Osteoblast (primary cell): ENCODE results near the gene CYP2S1. TPM values are rescaled to one million over a fixed set of nuclear protein-coding genes. Genes with fewer than 3 reads are reported as not detected.
A peak's percentile ranks its signal among the peaks of the same experiment; 100 is the strongest.

Source experiments
- DNase-seq: peaks from one replicate; pipeline ENCODE4 v3.0.0; 2011; ENCODE audit warnings: low spot score, mixed read lengths; ENCODE audit not compliant: insufficient read length; ENCODE audit errors: missing footprints
- H2AFZ ChIP-seq: 2 replicates; pipeline ENCODE4 v1.6.0; 2011; ENCODE audit warnings: mild to moderate bottlenecking, low read length
- H3K27ac ChIP-seq: 2 replicates; pipeline ENCODE4 v1.5.1; 2011; ENCODE audit warnings: mild to moderate bottlenecking, low read depth, low read length, moderate library complexity
- H3K27me3 ChIP-seq: 2 replicates; pipeline ENCODE4 v1.6.0; 2012; ENCODE audit warnings: mild to moderate bottlenecking, control low read depth, inconsistent platforms, low read length, moderate library complexity; ENCODE audit not compliant: insufficient read depth
- H3K36me3 ChIP-seq: 2 replicates; pipeline ENCODE4 v1.5.1; 2011; ENCODE audit warnings: mild to moderate bottlenecking, low read length, control low read depth, moderate library complexity; ENCODE audit not compliant: insufficient read depth
- H3K4me1 ChIP-seq: 2 replicates; pipeline ENCODE4 v1.5.1; 2011; ENCODE audit warnings: mild to moderate bottlenecking, low read length, control low read depth, moderate library complexity; ENCODE audit not compliant: insufficient read depth
- H3K4me2 ChIP-seq: 2 replicates; pipeline ENCODE4 v1.6.0; 2011; ENCODE audit warnings: mild to moderate bottlenecking, low read length; ENCODE audit not compliant: insufficient read depth
- H3K4me3 ChIP-seq: fragments of 200-600 bp; sonication (generic); 3 replicates; pipeline ENCODE4 v1.5.1; 2012; ENCODE audit warnings: mild to moderate bottlenecking, low read length, inconsistent platforms; ENCODE audit not compliant: insufficient read depth
- H3K79me2 ChIP-seq: 2 replicates; pipeline ENCODE4 v1.6.0; 2012; ENCODE audit warnings: mild to moderate bottlenecking, low read length, control low read depth, inconsistent platforms; ENCODE audit not compliant: insufficient read depth
- H3K9me3 ChIP-seq: 2 replicates; pipeline ENCODE4 v1.5.1; 2011; ENCODE audit warnings: low read depth, low read length, control low read depth
- H4K20me1 ChIP-seq: 2 replicates; pipeline ENCODE4 v1.6.0; 2012; ENCODE audit warnings: mild to moderate bottlenecking, low read length, control low read depth; ENCODE audit not compliant: insufficient read depth
- total RNA-seq: library from RNA; depleted of rRNA; stranded (reverse); fragments of >200 nt; gene quantifications from 2 replicates; pipeline ENCODE4 v1.2.3, GENCODE V29; 2012
- TF ChIP-seq, protein P1 (sequence below): IDR thresholded peaks from 2 replicates; pipeline ENCODE4 v1.5.1; 2011; ENCODE audit warnings: mild to moderate bottlenecking, low read depth, low read length, moderate library complexity; ENCODE audit errors: extremely low read depth

Gene CYP2S1
- total RNA-seq, 1 donor: not detected

DNA sequence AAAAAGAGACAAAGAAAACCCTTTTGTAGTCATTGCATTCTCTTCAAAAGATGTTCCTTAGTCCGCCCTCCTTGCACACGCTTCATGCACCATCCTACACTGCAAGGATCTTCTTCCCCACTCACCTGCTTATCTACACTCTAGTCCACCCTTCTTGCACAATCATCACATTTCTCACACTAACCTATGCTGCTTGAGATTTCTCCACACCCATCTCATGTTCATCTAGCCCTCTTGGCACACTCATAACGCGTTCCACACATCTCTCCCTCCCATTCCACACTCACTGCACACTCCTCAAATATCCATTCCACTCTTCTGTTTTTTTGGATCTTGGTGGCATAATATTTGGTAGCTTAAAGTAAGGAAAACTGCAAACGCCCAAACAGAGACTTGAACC is 48.8 kb downstream of the CYP2S1 start:
- Histone ChIP-seq H3K4me3 (no peak overlapping the region), H3K27ac (no peak overlapping the region), H3K36me3 (peaks cover 98% of the 10 kb centered on the region), H4K20me1 (peaks cover 23% of the 10 kb centered on the region), H3K27me3 (no peaks in the 10 kb centered on the region), H3K4me2 (no peak overlapping the region), H3K4me1 (no peaks in the 10 kb centered on the region), H3K9me3 (no peaks in the 10 kb centered on the region), H2AFZ (no peak overlapping the region), H3K79me2 (peaks cover 67% of the 10 kb centered on the region)
- TF ChIP-seq, protein P1, sequence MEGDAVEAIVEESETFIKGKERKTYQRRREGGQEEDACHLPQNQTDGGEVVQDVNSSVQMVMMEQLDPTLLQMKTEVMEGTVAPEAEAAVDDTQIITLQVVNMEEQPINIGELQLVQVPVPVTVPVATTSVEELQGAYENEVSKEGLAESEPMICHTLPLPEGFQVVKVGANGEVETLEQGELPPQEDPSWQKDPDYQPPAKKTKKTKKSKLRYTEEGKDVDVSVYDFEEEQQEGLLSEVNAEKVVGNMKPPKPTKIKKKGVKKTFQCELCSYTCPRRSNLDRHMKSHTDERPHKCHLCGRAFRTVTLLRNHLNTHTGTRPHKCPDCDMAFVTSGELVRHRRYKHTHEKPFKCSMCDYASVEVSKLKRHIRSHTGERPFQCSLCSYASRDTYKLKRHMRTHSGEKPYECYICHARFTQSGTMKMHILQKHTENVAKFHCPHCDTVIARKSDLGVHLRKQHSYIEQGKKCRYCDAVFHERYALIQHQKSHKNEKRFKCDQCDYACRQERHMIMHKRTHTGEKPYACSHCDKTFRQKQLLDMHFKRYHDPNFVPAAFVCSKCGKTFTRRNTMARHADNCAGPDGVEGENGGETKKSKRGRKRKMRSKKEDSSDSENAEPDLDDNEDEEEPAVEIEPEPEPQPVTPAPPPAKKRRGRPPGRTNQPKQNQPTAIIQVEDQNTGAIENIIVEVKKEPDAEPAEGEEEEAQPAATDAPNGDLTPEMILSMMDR: no peak
- no peak for DNase-seq

DNA sequence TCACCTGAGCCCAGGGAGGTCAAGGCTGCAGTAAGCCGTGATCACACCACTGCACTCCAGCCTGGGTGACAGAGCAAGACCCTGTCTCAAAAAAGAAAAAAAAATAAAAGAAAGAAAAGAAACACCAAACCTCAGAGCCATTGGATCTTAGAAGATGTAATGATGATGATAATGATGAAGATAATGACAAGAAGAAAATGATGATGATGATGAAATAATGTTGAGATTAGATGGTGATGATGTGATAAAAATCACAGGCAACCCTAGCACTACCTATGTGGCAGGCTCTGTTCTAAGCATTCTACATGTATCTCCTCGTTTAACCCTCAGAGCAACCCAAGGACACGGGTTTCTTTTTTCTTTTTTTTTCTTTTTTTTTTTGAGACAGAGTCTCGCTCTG is 51.1 kb downstream of the CYP2S1 start:
- Histone ChIP-seq H3K4me2 (no peak overlapping the region), H3K27me3 (no peaks in the 10 kb centered on the region), H3K36me3 (peaks cover 97% of the 10 kb centered on the region), H4K20me1 (peaks cover 18% of the 10 kb centered on the region), H3K4me1 (no peaks in the 10 kb centered on the region), H2AFZ (no peak overlapping the region), H3K4me3 (no peak overlapping the region), H3K27ac (no peak overlapping the region), H3K79me2 (peaks cover 55% of the 10 kb centered on the region), H3K9me3 (no peaks in the 10 kb centered on the region)
- no peak for DNase-seq
- TF ChIP-seq, protein P1: no peak

DNA sequence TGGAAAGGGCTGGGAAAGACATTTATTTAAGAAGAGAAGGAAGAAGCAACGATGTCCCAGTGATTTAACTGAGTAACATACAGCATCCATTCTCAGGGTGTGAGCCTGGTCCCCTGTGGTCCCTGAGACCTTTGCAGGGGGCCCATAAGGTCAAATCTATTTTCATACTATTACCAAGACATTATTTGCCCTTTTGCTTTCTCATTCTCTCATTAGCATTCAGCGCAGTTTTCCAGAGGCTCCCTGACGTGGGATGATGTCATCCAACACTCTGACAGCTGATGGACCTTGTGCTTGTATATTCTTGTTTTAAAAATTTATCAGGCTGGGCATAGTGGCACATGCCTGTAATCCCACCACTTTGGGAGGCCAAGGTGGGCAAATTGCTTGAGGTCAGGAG is 52.8 kb downstream of the CYP2S1 start:
- no peak for DNase-seq
- peaks cover 47% of the 10 kb centered on the region for H3K79me2 ChIP-seq
- peaks cover 97% of the 10 kb centered on the region for H3K36me3 ChIP-seq

DNA sequence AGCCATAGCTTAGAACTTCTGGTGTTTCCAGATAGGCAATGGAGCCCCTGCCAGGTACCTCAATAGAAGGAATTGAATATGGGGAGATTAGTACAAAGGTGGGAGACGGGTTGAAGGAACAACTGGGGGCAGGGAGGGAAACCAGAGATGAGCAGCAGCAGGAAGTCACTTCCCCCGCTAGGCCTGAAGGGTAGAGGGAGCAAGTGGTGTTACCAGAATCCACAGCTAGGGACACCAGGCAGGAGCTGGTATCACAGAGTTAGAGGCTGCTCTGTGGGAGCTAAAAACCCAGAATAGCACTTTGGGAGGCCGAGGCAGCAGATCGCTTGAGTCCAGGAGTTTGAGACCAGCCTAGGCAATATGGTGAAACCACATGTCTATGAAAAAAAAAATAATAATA is 55.9 kb downstream of the CYP2S1 start:
- peaks cover 48% of the 10 kb centered on the region for H3K79me2 ChIP-seq
- peaks cover 10% of the 10 kb centered on the region for H4K20me1 ChIP-seq
- no peaks in the 10 kb centered on the region for H3K9me3 ChIP-seq
- no peaks in the 10 kb centered on the region for H3K4me1 ChIP-seq
- no peak overlapping the region for H3K27ac ChIP-seq
- no peak overlapping the region for H2AFZ ChIP-seq
- peaks cover 96% of the 10 kb centered on the region for H3K36me3 ChIP-seq
- DNase-seq: no peak
- TF ChIP-seq, protein P1: peak; percentile 7
- H3K4me3 ChIP-seq: no peak overlapping the region
- H3K4me2 ChIP-seq: no peak overlapping the region
- no peaks in the 10 kb centered on the region for H3K27me3 ChIP-seq

More for the DNA sequence above, 52.8 kb downstream of the CYP2S1 start:
- Histone ChIP-seq H3K4me1 (no peaks in the 10 kb centered on the region), H3K4me2 (no peak overlapping the region), H4K20me1 (peaks cover 9% of the 10 kb centered on the region), H3K9me3 (no peaks in the 10 kb centered on the region), H3K27ac (no peak overlapping the region), H3K4me3 (no peak overlapping the region), H2AFZ (no peak overlapping the region), H3K27me3 (no peaks in the 10 kb centered on the region)
- TF ChIP-seq, protein P1: no peak
